CD4-positive, alpha-beta T cell (primary cell): Measurements from ENCODE around the gene CARS2. TPM values are rescaled to one million over a fixed set of nuclear protein-coding genes. Genes with fewer than 3 reads are reported as not detected.
A peak's percentile ranks its signal among the peaks of the same experiment; 100 is the strongest.

Source experiments
- ATAC-seq: fragments of 200-7000 bp; cut with Tn5 transposase; one replicate; pipeline ENCODE4 v1.10.0; 2022; ENCODE audit warnings: mild to moderate bottlenecking; ENCODE audit not compliant: poor library complexity
- CTCF ChIA-PET: fragments of 350-600 bp; sonication (Branson Sonifier 250); formaldehyde crosslinking; loops from one replicate; lab custom pipeline; 2021; ENCODE audit warnings: antibody characterized with exemption, inconsistent platforms; lab: Charles Lee
- POLR2A ChIA-PET: fragments of 350-600 bp; sonication (Branson Sonifier 250); formaldehyde crosslinking; loops from one replicate; lab custom pipeline; 2021; ENCODE audit warnings: antibody characterized with exemption, inconsistent platforms; lab: Charles Lee
- DNase-seq, 14 experiments: peaks; one replicate each; pipeline ENCODE4 v3.0.0-alpha.2; 2013 to 2020; ENCODE audit warnings: mixed read lengths in 2 of 14
- H3K27ac ChIP-seq, 2 donors: one replicate each; pipeline versions ENCODE4 v1.5.1 to v1.7.0; 2013; ENCODE audit warnings: low read length in 2 of 2, low read depth in 1 of 2, mild to moderate bottlenecking in 1 of 2
- H3K27me3 ChIP-seq, 2 experiments: 1 replicate in 1 of 2; 2 replicates in 1 of 2; pipeline versions ENCODE4 v1.6.1 to v1.7.0; 2013; ENCODE audit warnings: low read length in 2 of 2, control low read depth in 1 of 2, mild to moderate bottlenecking in 1 of 2, moderate library complexity in 1 of 2; ENCODE audit not compliant: insufficient read depth in 2 of 2, control insufficient read depth in 1 of 2
- H3K36me3 ChIP-seq: one replicate; pipeline ENCODE4 v1.6.1; 2013; ENCODE audit warnings: low read length, control low read depth; ENCODE audit not compliant: insufficient read depth
- H3K4me1 ChIP-seq: one replicate; pipeline ENCODE4 v1.6.1; 2013; ENCODE audit warnings: low read length, control low read depth; ENCODE audit not compliant: insufficient read depth
- H3K4me3 ChIP-seq: one replicate; pipeline ENCODE4 v1.5.1; 2013; ENCODE audit warnings: mild to moderate bottlenecking, low read length, moderate library complexity
- H3K9me3 ChIP-seq, 2 experiments: 1 replicate in 1 of 2; 2 replicates in 1 of 2; pipeline versions ENCODE4 v1.6.1 to v1.7.0; 2013; ENCODE audit warnings: low read length in 2 of 2, mild to moderate bottlenecking in 2 of 2, control low read depth in 1 of 2, moderate library complexity in 1 of 2; ENCODE audit not compliant: control insufficient read depth in 1 of 2, insufficient read depth in 1 of 2
- H3K27ac Mint-ChIP-seq: one replicate; pipeline ENCODE4 v1.8.0; 2020; ENCODE audit warnings: mixed read lengths
- H3K27me3 Mint-ChIP-seq: one replicate; pipeline ENCODE4 v1.8.0; 2021; ENCODE audit warnings: mixed read lengths
- H3K36me3 Mint-ChIP-seq: one replicate; pipeline ENCODE4 v1.8.0; 2021; ENCODE audit warnings: low read depth, mixed read lengths
- H3K4me1 Mint-ChIP-seq: one replicate; pipeline ENCODE4 v1.8.0; 2021; ENCODE audit warnings: low read depth, mixed read lengths
- H3K4me3 Mint-ChIP-seq: one replicate; pipeline ENCODE4 v1.8.0; 2020; ENCODE audit warnings: mild to moderate bottlenecking, mixed read lengths
- H3K9me3 Mint-ChIP-seq: one replicate; pipeline ENCODE4 v1.8.0; 2020; ENCODE audit warnings: mixed read lengths
- CTCF ChIP-seq: fragments of 200-600 bp; IDR thresholded peaks from one replicate; pipeline ENCODE4 v1.8.0; 2022; ENCODE audit warnings: antibody characterized with exemption, mild to moderate bottlenecking
- intact Hi-C, 2 experiments: fragments of 100-400 bp; cut with DNase I in 1 of 2; cut with micrococcal nuclease in 1 of 2; formaldehyde crosslinking; loops; one replicate each; pipeline versions ENCODE4 v1.15.1 to v1.9.0; 2023 to 2025; cut with DNase I, micrococcal nuclease
- total RNA-seq, 174 experiments: library from RNA in 2 of 174; stranded (reverse) in 2 of 174; gene quantifications; one replicate each; pipeline ENCODE4 v1.2.3 and lab custom pipeline; 2021 to 2026

Gene CARS2
- total RNA-seq, 2 experiments from 2014 or later: 50.2 to 56.5 TPM

- ChIA-PET CTCF (no interaction called here), POLR2A (no interaction called here)
- no peak for DNase-seq
- no peak for TF ChIP-seq CTCF
- no peaks in the 10 kb centered on the region for H3K9me3 Mint-ChIP-seq
- Histone ChIP-seq H3K4me3 (no peak overlapping the region), H3K9me3 (no peaks in the 10 kb centered on the region), H3K27ac (no peak overlapping the region), H3K4me1 (no peaks in the 10 kb centered on the region), H3K36me3 (peaks cover 94% of the 10 kb centered on the region), H3K27me3 (no peaks in the 10 kb centered on the region)
- no peak for ATAC-seq
- no peak overlapping the region for H3K4me3 Mint-ChIP-seq
- no peaks in the 10 kb centered on the region for H3K27me3 Mint-ChIP-seq
- intact Hi-C loops: no loop called here
- no peak overlapping the region for H3K27ac Mint-ChIP-seq
- no peaks in the 10 kb centered on the region for H3K4me1 Mint-ChIP-seq
- H3K36me3 Mint-ChIP-seq: peaks cover 88% of the 10 kb centered on the region
Measured at GRCh38 chr13:110638814-110639806, 66.8 kb downstream of the CARS2 start.

GRCh38 chr13:110638257-110638656 lies 67.7 kb downstream of the CARS2 start:
- Histone ChIP-seq H3K27me3 (no peaks in the 10 kb centered on the region), H3K9me3 (no peaks in the 10 kb centered on the region), H3K36me3 (peaks cover 88% of the 10 kb centered on the region), H3K4me3 (no peak overlapping the region), H3K4me1 (no peaks in the 10 kb centered on the region), H3K27ac (no peak overlapping the region)
- TF ChIP-seq CTCF: no peak
- H3K4me1 Mint-ChIP-seq: no peaks in the 10 kb centered on the region
- peaks cover 83% of the 10 kb centered on the region for H3K36me3 Mint-ChIP-seq
- H3K27ac Mint-ChIP-seq: no peak overlapping the region
- no peaks in the 10 kb centered on the region for H3K27me3 Mint-ChIP-seq
- ATAC-seq (no peak), DNase-seq (no peak)
- no peak overlapping the region for H3K4me3 Mint-ChIP-seq
- H3K9me3 Mint-ChIP-seq: no peaks in the 10 kb centered on the region
- intact Hi-C loops: no loop called here
- POLR2A ChIA-PET: no interaction called here
- CTCF ChIA-PET: no interaction called here

- Mint-ChIP-seq H3K4me1 (no peaks in the 10 kb centered on the region), H3K9me3 (no peaks in the 10 kb centered on the region), H3K27me3 (no peaks in the 10 kb centered on the region), H3K27ac (no peak overlapping the region), H3K4me3 (no peak overlapping the region), H3K36me3 (peaks cover 79% of the 10 kb centered on the region)
- DNase-seq (peak in 1 of 14 experiments; percentile 16), ATAC-seq (no peak)
- H3K27ac ChIP-seq: no peak overlapping the region
- H3K36me3 ChIP-seq: peaks cover 83% of the 10 kb centered on the region
- H3K27me3 ChIP-seq: no peaks in the 10 kb centered on the region
- ChIA-PET CTCF (no interaction called here), POLR2A (no interaction called here)
- no peak overlapping the region for H3K4me3 ChIP-seq
- no peaks in the 10 kb centered on the region for H3K9me3 ChIP-seq
- no peak for TF ChIP-seq CTCF
- intact Hi-C loops: no loop called here
- no peaks in the 10 kb centered on the region for H3K4me1 ChIP-seq
Measured at GRCh38 chr13:110637747-110638146, 68.2 kb downstream of the CARS2 start.
